Adipocyte (in vitro differentiated cells): ENCODE measurements around the gene MMP3.

Experiments
- DNase-seq: peaks from one replicate; pipeline ENCODE4 v3.0.0-alpha.2; 2015; ENCODE audit warnings: low read depth
- H3K27me3 ChIP-seq: replicated peaks from 2 replicates; pipeline ENCODE4 v1.7.0; 2013; ENCODE audit warnings: mild to moderate bottlenecking, low read length, moderate library complexity; ENCODE audit not compliant: control insufficient read depth, insufficient read depth
- H3K36me3 ChIP-seq: 2 replicates; pipeline ENCODE4 v1.7.0; 2013; ENCODE audit warnings: low read length, mild to moderate bottlenecking, moderate library complexity; ENCODE audit not compliant: control insufficient read depth, insufficient read depth, severe bottlenecking
- H3K4me1 ChIP-seq: 2 replicates; pipeline ENCODE4 v1.7.0; 2013; ENCODE audit warnings: mild to moderate bottlenecking, low read length, moderate library complexity; ENCODE audit not compliant: control insufficient read depth, insufficient read depth
- H3K4me3 ChIP-seq: 2 replicates; pipeline ENCODE4 v1.7.0; 2013; ENCODE audit warnings: mild to moderate bottlenecking, low read length, moderate library complexity
- H3K9ac ChIP-seq: 2 replicates; pipeline ENCODE4 v1.7.0; 2013; ENCODE audit warnings: mild to moderate bottlenecking, low read length, moderate library complexity
- H3K9me3 ChIP-seq: 2 replicates; pipeline ENCODE4 v1.7.0; 2013; ENCODE audit warnings: mild to moderate bottlenecking, low read length, moderate library complexity; ENCODE audit not compliant: control insufficient read depth

MMP3 gene

GRCh38 chr11:102831489-102832440 is 11.6 kb downstream of the MMP3 start:
- peak overlapping the region; percentile 47 for H3K9ac ChIP-seq
- peaks cover 25% of the 10 kb centered on the region for H3K4me1 ChIP-seq
- no peaks in the 10 kb centered on the region for H3K9me3 ChIP-seq
- peak overlapping the region; percentile 79 for H3K4me3 ChIP-seq
- peak; percentile 90 for DNase-seq
- H3K36me3 ChIP-seq: no peaks in the 10 kb centered on the region
- no peaks in the 10 kb centered on the region for H3K27me3 ChIP-seq

- Histone ChIP-seq H3K9me3 (no peaks in the 10 kb centered on the region), H3K27me3 (no peaks in the 10 kb centered on the region), H3K4me3 (peak overlapping the region; percentile 79), H3K9ac (no peak overlapping the region), H3K4me1 (peaks cover 18% of the 10 kb centered on the region), H3K36me3 (no peaks in the 10 kb centered on the region)
- DNase-seq: no peak
Measured at GRCh38 chr11:102831128-102831488, 12.3 kb downstream of the MMP3 start.

- Histone ChIP-seq H3K27me3 (no peaks in the 10 kb centered on the region), H3K9me3 (no peaks in the 10 kb centered on the region), H3K36me3 (no peaks in the 10 kb centered on the region), H3K4me3 (no peak overlapping the region), H3K9ac (no peak overlapping the region), H3K4me1 (peaks cover 11% of the 10 kb centered on the region)
- peak; percentile 40 for DNase-seq
Measured at GRCh38 chr11:102830001-102830727, 13.2 kb downstream of the MMP3 start.

GRCh38 chr11:102829316-102830000 is 14.0 kb downstream of the MMP3 start:
- no peak overlapping the region for H3K9ac ChIP-seq
- H3K4me1 ChIP-seq: peaks cover 13% of the 10 kb centered on the region
- no peak overlapping the region for H3K4me3 ChIP-seq
- no peaks in the 10 kb centered on the region for H3K9me3 ChIP-seq
- DNase-seq: no peak
- no peaks in the 10 kb centered on the region for H3K36me3 ChIP-seq
- H3K27me3 ChIP-seq: no peaks in the 10 kb centered on the region

- Histone ChIP-seq H3K27me3 (peaks cover 18% of the 10 kb centered on the region), H3K4me3 (no peak overlapping the region), H3K4me1 (peaks cover 9% of the 10 kb centered on the region), H3K9me3 (no peaks in the 10 kb centered on the region), H3K9ac (no peak overlapping the region), H3K36me3 (no peaks in the 10 kb centered on the region)
- no peak for DNase-seq
Measured at GRCh38 chr11:102824556-102824955, 18.9 kb downstream of the MMP3 start.

- no peak for DNase-seq
- H3K4me3 ChIP-seq: no peak overlapping the region
- H3K36me3 ChIP-seq: no peaks in the 10 kb centered on the region
- H3K9ac ChIP-seq: no peak overlapping the region
- H3K4me1 ChIP-seq: peaks cover 4% of the 10 kb centered on the region
- H3K9me3 ChIP-seq: peaks cover 6% of the 10 kb centered on the region
- peaks cover 18% of the 10 kb centered on the region for H3K27me3 ChIP-seq
Measured at GRCh38 chr11:102819491-102819890, 23.9 kb downstream of the MMP3 start.

GRCh38 chr11:102813484-102813883 is 29.9 kb downstream of the MMP3 start:
- H3K9ac ChIP-seq: no peak overlapping the region
- no peak overlapping the region for H3K4me3 ChIP-seq
- peaks cover 6% of the 10 kb centered on the region for H3K9me3 ChIP-seq
- no peaks in the 10 kb centered on the region for H3K36me3 ChIP-seq
- H3K27me3 ChIP-seq: no peaks in the 10 kb centered on the region
- H3K4me1 ChIP-seq: no peaks in the 10 kb centered on the region
- DNase-seq: no peak

GRCh38 chr11:102812188-102812587 is 31.2 kb downstream of the MMP3 start:
- Histone ChIP-seq H3K4me1 (no peaks in the 10 kb centered on the region), H3K4me3 (no peak overlapping the region), H3K36me3 (no peaks in the 10 kb centered on the region), H3K27me3 (no peaks in the 10 kb centered on the region), H3K9me3 (peaks cover 1% of the 10 kb centered on the region), H3K9ac (no peak overlapping the region)
- DNase-seq: no peak

GRCh38 chr11:102810950-102811660 is 32.3 kb downstream of the MMP3 start:
- DNase-seq: peak; percentile 63
- no peaks in the 10 kb centered on the region for H3K9me3 ChIP-seq
- H3K27me3 ChIP-seq: no peaks in the 10 kb centered on the region
- no peaks in the 10 kb centered on the region for H3K4me1 ChIP-seq
- H3K9ac ChIP-seq: no peak overlapping the region
- no peaks in the 10 kb centered on the region for H3K36me3 ChIP-seq
- no peak overlapping the region for H3K4me3 ChIP-seq

GRCh38 chr11:102809971-102810370 is 33.4 kb downstream of the MMP3 start:
- H3K4me3 ChIP-seq: no peak overlapping the region
- DNase-seq: no peak
- H3K36me3 ChIP-seq: no peaks in the 10 kb centered on the region
- no peaks in the 10 kb centered on the region for H3K27me3 ChIP-seq
- H3K9me3 ChIP-seq: no peaks in the 10 kb centered on the region
- H3K4me1 ChIP-seq: no peaks in the 10 kb centered on the region
- H3K9ac ChIP-seq: no peak overlapping the region
